ENCODE data around the gene TMEM132D.

The TMEM132D gene

DNA sequence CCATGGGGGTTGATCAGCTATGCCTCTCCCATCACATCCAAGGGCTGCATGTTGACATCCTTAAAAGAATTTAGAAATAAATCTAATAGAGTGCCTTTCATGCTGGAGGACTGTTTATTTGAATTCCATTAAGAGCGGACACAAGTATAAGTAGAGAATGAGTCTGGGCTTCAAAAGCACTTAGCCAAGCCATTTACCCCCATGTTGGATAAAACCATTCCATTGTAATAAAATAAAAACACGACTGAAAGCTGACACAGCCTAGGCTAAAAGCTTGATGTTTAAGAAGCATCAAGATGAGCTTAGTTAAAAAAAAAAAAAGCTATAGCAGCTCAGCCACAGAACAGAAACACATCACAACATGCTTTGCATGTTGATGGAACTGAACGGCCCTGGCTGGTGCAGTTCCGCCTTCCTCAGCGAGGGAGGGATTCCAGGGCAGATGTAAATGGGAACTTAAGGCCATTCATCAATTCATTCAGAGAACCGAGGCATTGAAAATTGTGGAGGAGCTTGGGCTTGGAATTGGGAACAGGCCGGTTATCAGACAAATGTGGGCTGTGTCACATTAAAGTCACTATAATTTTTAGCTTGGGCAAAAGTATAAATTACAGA is 41.2 kb downstream of the TMEM132D start:
- H3K27ac Mint-ChIP-seq, result no peak overlapping the region
- no peak overlapping the region for H3K4me3 Mint-ChIP-seq
- peaks cover 3 to 20% of the 10 kb centered on the region in 2 donors for H3K9me3 Mint-ChIP-seq
- no peaks in the 10 kb centered on the region for H3K27me3 Mint-ChIP-seq
- no peaks in the 10 kb centered on the region for H3K36me3 Mint-ChIP-seq (ENCODE audit: insufficient read depth)
- H3K4me1 Mint-ChIP-seq (ENCODE audit: low read depth in 2 of 2), result no peaks in the 10 kb centered on the region
- ATAC-seq (replicated peaks) (no peak), DNase-seq (no peak)

DNA sequence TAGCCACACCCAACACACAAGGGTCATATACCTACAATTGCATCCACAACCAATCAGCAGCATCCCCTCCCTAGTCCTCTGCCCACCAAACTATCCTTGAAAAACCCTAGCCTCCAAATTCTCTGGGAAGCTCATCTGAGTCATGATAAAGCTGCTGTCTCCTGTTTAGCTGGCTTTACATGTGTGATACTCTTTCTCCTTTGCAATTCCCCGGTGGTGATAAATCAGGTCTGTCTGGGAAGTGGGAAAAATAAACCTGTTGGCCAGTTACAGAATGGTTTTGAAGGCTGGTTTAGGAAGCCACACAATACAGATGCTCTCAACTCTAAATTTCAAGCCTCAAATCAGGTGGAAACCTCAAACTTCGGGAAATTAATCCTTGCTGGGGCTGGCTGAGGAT is 41.9 kb downstream of the TMEM132D start:
- no peak for ATAC-seq (replicated peaks)
- Mint-ChIP-seq H3K36me3 (ENCODE audit: insufficient read depth) (no peaks in the 10 kb centered on the region), H3K4me3 (no peak overlapping the region), H3K4me1 (ENCODE audit: low read depth in 2 of 2) (no peaks in the 10 kb centered on the region), H3K9me3 (peaks cover 1 to 15% of the 10 kb centered on the region in 2 donors), H3K27ac (no peak overlapping the region), H3K27me3 (no peaks in the 10 kb centered on the region)
- DNase-seq, result no peak

DNA sequence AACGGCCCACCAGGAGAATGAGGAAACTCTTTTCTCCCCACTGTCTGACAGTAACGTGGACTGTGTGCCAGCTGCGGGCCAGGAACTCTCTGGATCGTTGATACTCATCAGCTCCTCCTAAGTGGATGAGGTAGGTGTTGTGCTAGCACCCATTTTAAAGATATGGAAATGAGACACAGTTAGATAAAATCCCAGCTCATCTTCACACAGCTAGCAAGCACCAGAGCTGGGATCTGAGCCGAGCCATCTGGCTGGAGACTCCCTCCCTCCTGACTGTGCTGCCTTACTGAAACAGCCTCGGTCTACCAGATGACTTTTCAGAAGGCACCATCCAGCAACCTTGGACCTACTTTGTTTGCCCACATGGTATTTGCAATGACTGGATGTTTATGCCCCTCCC is 49.2 kb downstream of the TMEM132D start:
- Mint-ChIP-seq H3K36me3 (ENCODE audit: insufficient read depth) (no peaks in the 10 kb centered on the region), H3K27ac (no peak overlapping the region), H3K4me1 (ENCODE audit: low read depth in 2 of 2) (no peaks in the 10 kb centered on the region), H3K9me3 (no peaks in the 10 kb centered on the region), H3K4me3 (no peak overlapping the region), H3K27me3 (peaks cover 0 to 6% of the 10 kb centered on the region in 2 donors)
- DNase-seq (no peak), ATAC-seq (replicated peaks) (no peak)

DNA sequence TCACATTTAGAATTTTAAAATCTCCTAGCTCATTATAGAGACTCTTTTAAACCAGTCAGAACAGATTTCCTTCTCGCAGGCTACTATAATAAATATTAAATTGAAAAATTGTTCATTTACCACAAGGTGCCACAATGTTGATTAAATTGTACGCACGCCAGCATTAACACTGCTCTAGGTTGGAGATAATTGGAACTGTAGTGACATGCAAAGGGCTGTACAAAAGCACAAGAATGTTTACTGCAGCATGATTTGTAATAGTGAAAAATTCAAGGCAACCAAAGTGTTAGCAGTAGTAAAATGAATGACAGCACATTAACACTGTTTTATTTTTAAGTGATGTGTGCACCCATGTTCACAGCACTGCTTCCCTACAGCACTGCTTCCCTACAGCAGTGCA is 52.5 kb downstream of the TMEM132D start:
- ATAC-seq (replicated peaks), result no peak
- H3K4me3 Mint-ChIP-seq, result no peak overlapping the region
- no peaks in the 10 kb centered on the region for H3K36me3 Mint-ChIP-seq (ENCODE audit: insufficient read depth)
- no peak overlapping the region for H3K27ac Mint-ChIP-seq
- no peaks in the 10 kb centered on the region for H3K4me1 Mint-ChIP-seq (ENCODE audit: low read depth in 2 of 2)
- H3K9me3 Mint-ChIP-seq, result no peaks in the 10 kb centered on the region
- no peak for DNase-seq
- H3K27me3 Mint-ChIP-seq, result peaks cover 0 to 6% of the 10 kb centered on the region in 2 donors

DNA sequence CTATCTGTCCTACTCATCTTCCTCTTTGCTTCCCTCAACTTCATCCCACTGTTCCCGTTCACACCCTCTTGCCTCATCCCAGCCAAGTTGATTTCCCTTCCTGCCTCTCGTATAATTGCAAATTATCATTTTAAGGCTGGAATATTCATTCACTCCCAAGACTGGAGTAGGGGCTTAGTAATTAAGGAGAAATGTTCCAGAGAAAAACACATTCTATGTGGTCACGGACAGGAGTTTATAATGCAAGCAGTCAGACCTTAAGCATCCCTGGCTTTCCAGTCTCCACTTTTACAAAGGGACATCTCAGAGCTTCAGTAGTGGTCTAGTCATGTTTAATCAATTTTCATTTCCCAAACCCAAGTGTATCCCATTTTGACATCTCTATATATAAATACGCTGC is 54.9 kb downstream of the TMEM132D start:
- no peak for DNase-seq
- H3K27ac Mint-ChIP-seq, result no peak overlapping the region
- H3K4me3 Mint-ChIP-seq, result no peak overlapping the region
- no peak for ATAC-seq (replicated peaks)
- H3K36me3 Mint-ChIP-seq (ENCODE audit: insufficient read depth), result no peaks in the 10 kb centered on the region
- H3K27me3 Mint-ChIP-seq, result peaks cover 0 to 6% of the 10 kb centered on the region in 2 donors
- H3K9me3 Mint-ChIP-seq, result no peaks in the 10 kb centered on the region
- no peaks in the 10 kb centered on the region for H3K4me1 Mint-ChIP-seq (ENCODE audit: low read depth in 2 of 2)

DNA sequence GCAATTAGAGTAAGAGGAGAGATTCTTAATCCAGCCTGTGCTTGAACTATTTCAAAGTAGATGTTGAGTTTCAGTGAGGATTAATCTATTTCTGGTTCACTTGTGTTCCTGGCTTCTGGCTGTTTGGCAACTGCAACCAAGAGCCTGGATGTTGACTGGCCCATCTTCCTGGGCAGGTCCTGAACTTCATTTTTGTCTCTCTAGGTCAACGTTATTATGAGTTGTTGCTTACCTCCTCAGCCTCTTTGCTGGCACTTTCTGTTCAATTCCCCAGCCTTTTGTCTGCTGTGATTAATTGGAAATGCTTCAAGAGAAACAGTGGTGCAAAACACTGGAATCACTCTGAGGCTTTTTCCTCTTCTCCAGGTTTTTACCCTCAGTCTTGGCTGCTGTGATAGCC is 56.8 kb downstream of the TMEM132D start:
- no peak overlapping the region for H3K4me3 Mint-ChIP-seq
- no peaks in the 10 kb centered on the region for H3K9me3 Mint-ChIP-seq
- peaks cover 0 to 6% of the 10 kb centered on the region in 2 donors for H3K27me3 Mint-ChIP-seq
- no peak for DNase-seq
- H3K36me3 Mint-ChIP-seq (ENCODE audit: insufficient read depth), result no peaks in the 10 kb centered on the region
- no peak overlapping the region for H3K27ac Mint-ChIP-seq
- H3K4me1 Mint-ChIP-seq (ENCODE audit: low read depth in 2 of 2), result no peaks in the 10 kb centered on the region
- ATAC-seq (replicated peaks), result no peak

DNA sequence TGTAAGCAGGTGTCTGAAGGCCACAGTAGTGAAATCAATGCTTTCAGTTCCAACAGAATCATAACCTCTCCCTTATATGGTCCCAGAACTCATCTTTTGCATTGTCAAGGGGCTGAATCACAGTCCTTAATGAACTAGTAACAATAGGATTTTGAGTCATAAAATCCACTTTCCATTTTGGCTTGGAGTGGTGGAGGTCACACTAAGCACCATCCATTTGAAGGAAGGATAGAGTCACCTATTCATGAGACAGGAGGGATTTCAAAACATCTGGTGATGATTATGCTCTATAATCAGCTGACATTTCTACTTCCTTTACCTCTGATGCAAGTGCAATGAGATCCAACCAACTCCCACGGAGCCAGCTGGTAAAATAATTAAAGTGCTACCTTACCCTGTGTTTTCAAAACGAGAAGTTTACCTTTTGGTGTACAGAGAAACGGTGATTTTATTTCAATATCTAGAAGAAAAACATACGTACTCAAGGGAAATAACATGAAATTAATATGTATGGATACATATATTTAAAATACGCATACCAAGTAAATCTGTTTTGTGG is 59.1 kb downstream of the TMEM132D start:
- Mint-ChIP-seq H3K27me3 (no peaks in the 10 kb centered on the region), H3K9me3 (no peaks in the 10 kb centered on the region), H3K4me3 (no peak overlapping the region), H3K4me1 (ENCODE audit: low read depth in 2 of 2) (no peaks in the 10 kb centered on the region), H3K27ac (no peak overlapping the region), H3K36me3 (ENCODE audit: insufficient read depth) (no peaks in the 10 kb centered on the region)
- no peak for ATAC-seq (replicated peaks)
- DNase-seq, result no peak

DNA sequence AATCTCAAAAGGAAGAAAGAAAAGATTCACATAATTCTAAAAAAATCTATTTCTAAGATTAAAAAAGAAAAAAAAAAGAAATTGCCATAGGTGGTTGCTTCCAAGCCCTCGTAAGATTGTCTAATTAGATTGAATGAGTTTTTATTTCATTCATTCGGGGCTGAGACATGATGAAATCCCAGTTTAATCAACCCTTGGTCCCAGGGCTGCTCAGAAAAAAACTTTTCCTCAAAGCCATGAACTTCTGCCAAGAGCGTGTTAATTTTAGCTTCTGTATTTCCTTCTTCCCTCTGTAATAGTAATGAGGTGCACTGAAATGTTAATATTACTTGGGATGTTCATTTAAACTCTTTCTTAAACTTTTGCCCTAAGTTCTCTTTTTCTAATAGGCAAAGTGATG is 62.6 kb downstream of the TMEM132D start:
- no peak for ATAC-seq (replicated peaks)
- Mint-ChIP-seq H3K36me3 (ENCODE audit: insufficient read depth) (no peaks in the 10 kb centered on the region), H3K4me1 (ENCODE audit: low read depth in 2 of 2) (no peaks in the 10 kb centered on the region), H3K27ac (no peak overlapping the region), H3K27me3 (no peaks in the 10 kb centered on the region), H3K4me3 (no peak overlapping the region), H3K9me3 (no peaks in the 10 kb centered on the region)
- no peak for DNase-seq

DNA sequence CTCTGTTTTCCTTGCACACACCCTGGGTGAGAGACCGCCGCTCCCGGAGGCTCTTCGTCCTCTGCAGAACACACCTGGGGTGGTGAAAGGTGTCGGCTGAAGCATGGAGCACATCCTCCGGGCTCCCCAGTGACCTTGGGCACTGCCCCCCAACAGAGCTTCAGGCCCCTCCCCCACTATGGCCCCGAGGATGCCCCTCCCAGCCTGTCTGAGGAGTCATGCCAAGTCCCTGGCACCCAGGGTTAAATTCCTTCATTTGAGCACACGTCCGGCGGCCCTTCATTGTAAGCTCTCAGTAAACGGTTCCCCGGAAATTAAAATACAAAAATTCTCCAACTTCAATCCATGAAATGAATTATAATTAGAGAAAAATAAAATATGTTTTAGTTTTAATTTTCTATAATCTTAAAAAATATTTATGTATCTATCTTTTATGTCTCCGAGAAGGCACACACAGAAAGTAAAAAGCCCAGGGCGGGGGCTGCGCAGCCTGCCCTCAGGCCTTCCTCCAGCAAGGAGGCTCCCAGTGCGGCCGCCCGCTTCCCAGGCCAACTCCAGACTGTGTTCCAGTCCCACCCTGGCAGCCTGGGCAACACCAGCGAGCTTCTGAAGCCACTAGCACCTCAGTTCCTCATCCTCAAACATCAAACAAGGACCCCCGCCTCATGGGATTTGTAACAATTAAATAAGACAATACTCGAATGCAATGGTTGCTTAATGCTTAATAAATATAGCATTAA is 63.5 kb downstream of the TMEM132D start:
- no peaks in the 10 kb centered on the region for H3K9me3 Mint-ChIP-seq
- H3K27me3 Mint-ChIP-seq, result no peaks in the 10 kb centered on the region
- no peak overlapping the region for H3K4me3 Mint-ChIP-seq
- no peaks in the 10 kb centered on the region for H3K36me3 Mint-ChIP-seq (ENCODE audit: insufficient read depth)
- DNase-seq (no peak), ATAC-seq (replicated peaks) (no peak)
- no peak overlapping the region for H3K27ac Mint-ChIP-seq
- H3K4me1 Mint-ChIP-seq (ENCODE audit: low read depth in 2 of 2), result no peaks in the 10 kb centered on the region

DNA sequence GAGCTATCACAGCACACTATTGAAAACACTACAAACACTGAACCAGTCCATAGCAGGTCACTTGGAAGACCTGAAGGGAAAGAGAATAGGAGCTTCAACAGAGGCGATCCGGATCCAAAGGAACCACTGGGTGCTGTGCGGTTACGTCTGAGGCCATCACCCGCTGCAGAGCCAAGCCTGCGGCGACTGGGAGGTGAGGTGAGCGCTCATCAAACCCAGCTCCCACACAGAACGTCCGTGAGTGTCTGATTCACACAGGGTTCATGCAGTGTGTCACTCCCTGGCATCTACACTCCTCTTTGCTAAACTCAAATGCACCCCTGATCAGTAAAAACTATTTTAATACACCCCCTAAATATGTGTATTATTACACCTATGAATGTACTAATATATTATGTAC is 64.1 kb downstream of the TMEM132D start:
- no peaks in the 10 kb centered on the region for H3K9me3 Mint-ChIP-seq
- DNase-seq, result no peak
- H3K36me3 Mint-ChIP-seq (ENCODE audit: insufficient read depth), result no peaks in the 10 kb centered on the region
- H3K4me3 Mint-ChIP-seq, result no peak overlapping the region
- no peak for ATAC-seq (replicated peaks)
- H3K27me3 Mint-ChIP-seq, result no peaks in the 10 kb centered on the region
- H3K4me1 Mint-ChIP-seq (ENCODE audit: low read depth in 2 of 2), result no peaks in the 10 kb centered on the region
- H3K27ac Mint-ChIP-seq, result no peak overlapping the region

DNA sequence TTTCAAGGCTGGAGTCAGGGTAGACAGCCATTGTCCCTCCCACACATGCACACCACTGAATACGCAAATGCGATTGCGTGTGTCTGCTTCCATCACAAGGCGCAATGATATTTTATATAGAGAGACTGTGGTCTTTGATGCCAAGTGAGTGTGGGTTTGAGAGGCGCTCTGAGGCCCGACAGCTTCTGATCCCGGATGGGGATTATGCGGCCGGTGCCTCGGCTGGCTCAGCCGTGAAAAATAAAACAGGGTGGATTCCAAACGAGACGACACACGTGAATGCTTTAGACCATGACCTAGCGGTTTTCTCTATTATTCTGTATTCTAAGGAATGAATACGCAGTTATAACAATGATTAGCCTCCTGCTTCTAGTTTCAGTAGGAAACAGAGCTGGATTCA is 72.5 kb downstream of the TMEM132D start:
- no peak for DNase-seq
- H3K4me1 Mint-ChIP-seq (ENCODE audit: low read depth in 2 of 2), result no peaks in the 10 kb centered on the region
- H3K27ac Mint-ChIP-seq, result no peak overlapping the region
- H3K9me3 Mint-ChIP-seq, result peaks cover 0 to 5% of the 10 kb centered on the region in 2 donors
- H3K27me3 Mint-ChIP-seq, result no peaks in the 10 kb centered on the region
- ATAC-seq (replicated peaks), result no peak
- H3K36me3 Mint-ChIP-seq (ENCODE audit: insufficient read depth), result peaks cover 3% of the 10 kb centered on the region
- no peak overlapping the region for H3K4me3 Mint-ChIP-seq

DNA sequence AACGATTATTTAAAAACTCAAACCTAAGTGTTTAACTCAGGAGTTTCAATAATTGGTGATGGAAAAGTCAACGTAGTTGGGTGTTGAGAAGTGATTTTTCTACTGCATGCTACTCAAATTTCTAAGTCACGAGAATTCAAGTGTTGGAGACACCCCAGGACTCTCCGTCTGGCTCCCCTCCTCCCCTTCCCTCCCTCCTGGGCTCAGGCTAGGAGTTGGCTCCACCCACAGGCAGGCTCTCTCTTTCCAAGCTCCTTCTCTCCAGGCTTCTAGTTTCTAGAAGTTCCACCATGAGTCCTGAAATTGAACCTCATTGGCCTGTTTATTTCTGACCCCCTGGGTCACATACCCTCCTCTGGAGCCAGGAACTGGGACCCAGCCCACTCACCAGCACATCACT is 73.0 kb downstream of the TMEM132D start:
- Mint-ChIP-seq H3K27ac (no peak overlapping the region), H3K4me1 (ENCODE audit: low read depth in 2 of 2) (no peaks in the 10 kb centered on the region), H3K9me3 (peaks cover 0 to 5% of the 10 kb centered on the region in 2 donors), H3K4me3 (no peak overlapping the region), H3K36me3 (ENCODE audit: insufficient read depth) (peaks cover 3% of the 10 kb centered on the region), H3K27me3 (no peaks in the 10 kb centered on the region)
- ATAC-seq (replicated peaks), result no peak
- DNase-seq, result no peak

DNA sequence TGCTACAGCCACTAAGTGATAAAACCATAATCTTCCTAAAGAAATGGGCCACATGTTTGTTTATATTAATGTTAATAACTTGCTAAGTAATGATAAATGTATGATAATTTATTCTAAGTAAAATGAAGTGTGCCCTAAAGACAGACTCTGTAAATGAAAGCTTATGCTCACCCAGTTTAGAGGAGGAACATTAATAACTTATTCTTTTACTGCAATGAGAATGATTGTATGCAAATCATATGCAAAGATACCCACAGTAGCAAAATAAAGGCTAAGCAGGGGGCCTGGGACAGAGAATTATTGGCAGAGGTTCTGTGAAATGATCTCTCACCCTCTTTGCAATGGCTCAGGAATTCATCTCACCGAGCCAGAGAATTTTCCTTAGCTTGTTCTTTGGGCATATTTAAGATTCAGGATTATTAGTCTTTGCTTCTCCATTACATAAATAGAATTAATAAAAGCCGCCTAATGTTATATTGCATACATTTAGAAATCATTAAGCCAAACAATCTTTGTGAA is 75.9 kb downstream of the TMEM132D start:
- Mint-ChIP-seq H3K27ac (no peak overlapping the region), H3K4me1 (ENCODE audit: low read depth in 2 of 2) (no peaks in the 10 kb centered on the region), H3K27me3 (no peaks in the 10 kb centered on the region), H3K36me3 (ENCODE audit: insufficient read depth) (peaks cover 3% of the 10 kb centered on the region), H3K9me3 (peaks cover 0 to 5% of the 10 kb centered on the region in 2 donors), H3K4me3 (no peak overlapping the region)
- DNase-seq (no peak), ATAC-seq (replicated peaks) (no peak)
